Nucleus accumbens (tissue), 56 donors: ENCODE data around the gene OR11A1.

Experiments
- DNase-seq, 56 donors: peaks; one replicate each; lab custom pipeline; 2025; lab: John Stamatoyannopoulos, UW

Gene OR11A1

GRCh38 chr6:29399525-29399924 is 57.3 kb downstream of the OR11A1 start:
- DNase-seq = no peak

GRCh38 chr6:29395331-29395730 is 61.5 kb downstream of the OR11A1 start, which contains the start of gene OR12D2:
OR12D2 (plus strand) TSS chr6:29395631; CDS start chr6:29396700, 1,069 bp downstream.
- DNase-seq = no peak

- DNase-seq = no peak
Measured at GRCh38 chr6:29388533-29388932, 68.3 kb downstream of the OR11A1 start.

- no peak for DNase-seq
Measured at GRCh38 chr6:29376003-29376402, 80.9 kb downstream of the OR11A1 start.
